ENCODE measurements around the gene KRTAP13-3.

DNA sequence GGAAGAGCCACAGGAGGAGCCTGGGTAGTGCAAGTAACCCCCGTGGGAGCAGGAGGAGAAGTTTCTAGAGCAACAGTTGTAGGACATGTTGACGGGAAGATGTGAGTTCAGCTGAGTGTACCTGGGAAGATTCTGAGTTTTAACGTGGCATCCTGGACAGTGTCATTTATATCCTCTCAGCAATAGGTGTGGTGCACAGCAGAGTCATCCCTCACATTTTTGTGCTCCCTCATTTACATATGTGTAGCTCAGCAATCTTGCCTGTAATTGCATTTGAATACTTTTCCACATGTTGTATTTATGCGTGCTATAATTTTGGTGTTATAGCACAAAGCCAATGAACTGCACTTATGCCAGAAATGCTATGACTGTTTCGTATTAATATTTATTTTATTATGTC is at the start of gene KRTAP13-3:
- TF ChIP-seq POLR2A (IDR thresholded peaks at IDR 0.05) (no peak), EP300 (IDR thresholded peaks at IDR 0.05) (no peak)
- TF ChIP-seq, protein P1, sequence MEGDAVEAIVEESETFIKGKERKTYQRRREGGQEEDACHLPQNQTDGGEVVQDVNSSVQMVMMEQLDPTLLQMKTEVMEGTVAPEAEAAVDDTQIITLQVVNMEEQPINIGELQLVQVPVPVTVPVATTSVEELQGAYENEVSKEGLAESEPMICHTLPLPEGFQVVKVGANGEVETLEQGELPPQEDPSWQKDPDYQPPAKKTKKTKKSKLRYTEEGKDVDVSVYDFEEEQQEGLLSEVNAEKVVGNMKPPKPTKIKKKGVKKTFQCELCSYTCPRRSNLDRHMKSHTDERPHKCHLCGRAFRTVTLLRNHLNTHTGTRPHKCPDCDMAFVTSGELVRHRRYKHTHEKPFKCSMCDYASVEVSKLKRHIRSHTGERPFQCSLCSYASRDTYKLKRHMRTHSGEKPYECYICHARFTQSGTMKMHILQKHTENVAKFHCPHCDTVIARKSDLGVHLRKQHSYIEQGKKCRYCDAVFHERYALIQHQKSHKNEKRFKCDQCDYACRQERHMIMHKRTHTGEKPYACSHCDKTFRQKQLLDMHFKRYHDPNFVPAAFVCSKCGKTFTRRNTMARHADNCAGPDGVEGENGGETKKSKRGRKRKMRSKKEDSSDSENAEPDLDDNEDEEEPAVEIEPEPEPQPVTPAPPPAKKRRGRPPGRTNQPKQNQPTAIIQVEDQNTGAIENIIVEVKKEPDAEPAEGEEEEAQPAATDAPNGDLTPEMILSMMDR (IDR thresholded peaks at IDR 0.05): no peak

All from ovary (tissue), 3 donors.